C4-2B (cell line): Measurements from ENCODE around the gene MYCBPAP.

ENCODE experiments used
- H3K27ac ChIP-seq: fragments of 450-650 bp; 2 replicates; pipeline ENCODE4 v1.5.1; 2017
- ZFX ChIP-seq: fragments of 450-650 bp; IDR thresholded peaks from 2 replicates; pipeline ENCODE4 v1.6.1; 2017
- TF ChIP-seq, protein P1 (sequence below): fragments of 450-650 bp; conservative IDR thresholded peaks from 2 replicates; pipeline ENCODE4 v1.5.1; 2017; ENCODE audit warnings: mild to moderate bottlenecking

The MYCBPAP gene

DNA sequence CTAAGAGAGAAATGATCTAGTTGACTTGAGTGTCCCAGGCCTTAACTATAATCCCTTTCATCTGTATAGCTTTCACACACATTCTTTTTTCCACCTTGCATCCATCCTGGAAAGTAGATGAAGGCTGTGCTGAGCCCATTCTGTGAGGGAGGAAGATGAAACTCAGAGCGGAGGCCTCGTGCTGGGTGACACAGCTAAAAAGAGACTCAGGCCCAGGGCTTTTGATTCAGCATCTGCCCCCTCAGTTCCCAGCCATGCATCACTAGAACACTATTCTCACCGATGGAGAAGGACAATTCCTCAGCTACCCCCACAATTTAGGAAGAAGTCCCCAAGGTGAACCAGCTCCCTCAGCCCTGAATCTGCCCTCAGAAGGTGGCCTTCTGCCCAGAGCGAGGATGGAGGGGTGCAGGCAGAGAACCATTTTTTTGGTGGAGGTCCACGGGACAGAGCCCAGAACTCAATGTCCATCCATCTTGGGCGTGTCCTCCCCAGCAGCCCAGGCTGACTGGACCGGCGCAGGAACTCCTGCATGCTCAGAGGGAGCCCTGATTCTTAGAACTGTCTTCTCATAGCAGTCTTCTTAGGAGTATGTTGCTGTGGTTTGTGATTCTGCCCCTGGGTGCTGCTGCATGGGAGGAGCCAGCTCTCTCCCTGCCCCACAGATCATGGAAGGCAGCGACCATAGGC is 5.8 kb upstream of the MYCBPAP start:
- no peak overlapping the region for H3K27ac ChIP-seq
- TF ChIP-seq, protein P1, sequence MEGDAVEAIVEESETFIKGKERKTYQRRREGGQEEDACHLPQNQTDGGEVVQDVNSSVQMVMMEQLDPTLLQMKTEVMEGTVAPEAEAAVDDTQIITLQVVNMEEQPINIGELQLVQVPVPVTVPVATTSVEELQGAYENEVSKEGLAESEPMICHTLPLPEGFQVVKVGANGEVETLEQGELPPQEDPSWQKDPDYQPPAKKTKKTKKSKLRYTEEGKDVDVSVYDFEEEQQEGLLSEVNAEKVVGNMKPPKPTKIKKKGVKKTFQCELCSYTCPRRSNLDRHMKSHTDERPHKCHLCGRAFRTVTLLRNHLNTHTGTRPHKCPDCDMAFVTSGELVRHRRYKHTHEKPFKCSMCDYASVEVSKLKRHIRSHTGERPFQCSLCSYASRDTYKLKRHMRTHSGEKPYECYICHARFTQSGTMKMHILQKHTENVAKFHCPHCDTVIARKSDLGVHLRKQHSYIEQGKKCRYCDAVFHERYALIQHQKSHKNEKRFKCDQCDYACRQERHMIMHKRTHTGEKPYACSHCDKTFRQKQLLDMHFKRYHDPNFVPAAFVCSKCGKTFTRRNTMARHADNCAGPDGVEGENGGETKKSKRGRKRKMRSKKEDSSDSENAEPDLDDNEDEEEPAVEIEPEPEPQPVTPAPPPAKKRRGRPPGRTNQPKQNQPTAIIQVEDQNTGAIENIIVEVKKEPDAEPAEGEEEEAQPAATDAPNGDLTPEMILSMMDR = no peak
- TF ChIP-seq ZFX = no peak

DNA sequence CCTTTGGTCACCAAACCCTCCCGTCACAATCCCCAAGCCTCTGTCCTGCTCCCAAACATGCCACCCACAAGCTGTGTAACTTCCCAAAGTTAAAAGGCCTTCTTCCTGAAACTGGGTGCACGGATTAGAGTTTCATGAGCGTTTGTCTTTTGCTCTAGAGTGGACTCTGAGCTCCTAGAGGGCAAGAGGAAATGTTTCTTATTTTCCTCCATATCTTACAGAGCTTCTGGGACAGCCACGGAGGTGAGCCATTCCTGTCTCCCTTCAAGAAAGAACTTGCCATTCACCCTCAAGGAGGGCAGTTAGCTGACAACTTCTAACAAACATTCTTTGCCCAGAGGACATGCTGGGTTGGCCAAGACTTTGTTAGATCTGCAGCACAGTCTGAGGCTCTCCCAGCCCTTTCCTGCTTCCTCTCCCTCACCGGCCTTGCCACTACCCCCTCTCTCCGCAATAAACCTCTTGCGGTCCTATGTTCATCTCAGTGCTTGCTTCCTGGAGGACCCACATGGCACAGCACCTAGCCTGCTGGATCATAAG is 2.6 kb upstream of the MYCBPAP start:
- TF ChIP-seq, protein P1 = no peak
- no peak for TF ChIP-seq ZFX
- no peak overlapping the region for H3K27ac ChIP-seq

DNA sequence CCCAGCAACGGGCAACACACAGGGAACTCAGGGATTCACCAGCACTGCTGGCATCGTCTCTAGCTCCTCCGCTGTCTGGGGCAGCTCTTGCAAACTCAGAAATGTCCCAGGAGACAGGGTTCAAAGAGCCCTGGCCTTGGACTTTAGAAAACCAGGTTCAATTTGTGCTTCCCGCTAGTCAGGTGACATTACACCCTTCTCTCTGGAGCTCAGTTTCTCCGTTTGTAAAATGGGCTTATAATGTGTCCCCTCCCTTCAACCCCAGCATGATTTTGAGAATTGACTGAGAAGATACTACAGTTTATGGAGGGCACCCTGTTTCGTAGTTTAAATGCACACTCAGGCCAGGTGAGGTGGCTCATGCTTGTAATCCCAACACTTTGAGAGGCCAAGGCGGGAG is 1.9 kb upstream of the MYCBPAP start:
- H3K27ac ChIP-seq = no peak overlapping the region
- no peak for TF ChIP-seq ZFX
- TF ChIP-seq, protein P1 = no peak

DNA sequence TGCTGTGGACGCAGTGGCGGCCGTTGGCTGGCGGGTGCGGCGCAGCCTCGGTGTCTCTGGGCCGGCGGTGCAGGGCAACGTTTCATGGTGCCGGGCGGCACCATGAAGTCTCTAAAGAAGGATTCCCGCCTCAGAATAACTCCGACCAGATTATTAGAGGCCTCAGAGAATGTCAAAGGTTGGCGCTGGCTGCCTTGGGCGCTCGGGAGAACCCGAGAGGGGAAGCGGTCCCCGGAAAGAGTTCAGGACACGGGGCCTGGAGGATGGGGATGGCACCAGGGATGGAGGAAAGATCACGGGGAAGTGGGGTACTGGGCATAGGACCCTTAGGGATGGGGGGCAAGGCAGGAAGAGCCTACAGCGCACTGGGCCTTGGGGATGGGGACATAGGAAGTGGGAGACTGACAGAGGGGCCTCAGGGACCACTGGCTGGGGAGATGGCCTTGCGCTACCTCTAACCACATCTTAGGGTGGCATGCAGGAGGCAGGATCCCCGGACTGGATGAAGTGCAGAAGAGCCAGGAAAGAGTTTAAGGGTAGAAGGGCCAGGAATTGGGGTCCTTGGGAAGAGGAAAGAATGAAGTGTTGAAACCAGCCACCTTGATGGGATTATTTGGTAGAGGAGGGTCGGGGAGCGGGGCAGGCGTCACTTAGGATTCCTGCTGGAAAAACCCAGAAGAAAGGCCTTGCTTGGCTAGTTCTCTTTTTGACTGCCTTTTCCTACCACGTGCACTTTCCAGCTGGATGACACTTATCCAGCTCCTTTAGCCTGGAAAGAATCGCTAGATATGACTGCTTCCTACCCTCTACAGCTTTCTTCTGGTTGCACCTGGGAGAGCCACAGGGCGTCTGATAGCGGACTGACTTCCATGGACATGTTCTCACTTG is 578 bp downstream of the MYCBPAP start:
- H3K27ac ChIP-seq = no peak overlapping the region
- TF ChIP-seq, protein P1 = no peak
- no peak for TF ChIP-seq ZFX

DNA sequence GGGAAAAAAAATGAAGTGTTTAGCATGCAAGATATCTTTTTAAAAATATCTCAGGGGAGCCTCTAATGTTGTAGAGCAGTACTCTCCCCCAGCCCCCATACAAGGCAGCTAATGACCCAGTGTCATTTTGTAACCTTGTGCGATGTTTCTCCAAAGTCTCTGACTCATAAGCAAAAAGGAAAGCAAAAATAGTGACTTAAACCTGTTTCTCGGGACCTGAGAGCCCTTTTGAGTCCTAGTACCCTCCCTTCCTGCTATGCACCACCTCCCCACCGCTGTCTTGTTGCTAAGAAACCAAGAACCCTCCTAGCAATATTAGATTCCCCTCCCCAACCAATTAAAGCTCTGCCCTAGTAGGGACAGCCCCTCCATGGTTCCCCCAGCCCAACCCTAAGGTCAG is 2.8 kb downstream of the MYCBPAP start:
- no peak overlapping the region for H3K27ac ChIP-seq
- no peak for TF ChIP-seq ZFX
- TF ChIP-seq, protein P1 = no peak

DNA sequence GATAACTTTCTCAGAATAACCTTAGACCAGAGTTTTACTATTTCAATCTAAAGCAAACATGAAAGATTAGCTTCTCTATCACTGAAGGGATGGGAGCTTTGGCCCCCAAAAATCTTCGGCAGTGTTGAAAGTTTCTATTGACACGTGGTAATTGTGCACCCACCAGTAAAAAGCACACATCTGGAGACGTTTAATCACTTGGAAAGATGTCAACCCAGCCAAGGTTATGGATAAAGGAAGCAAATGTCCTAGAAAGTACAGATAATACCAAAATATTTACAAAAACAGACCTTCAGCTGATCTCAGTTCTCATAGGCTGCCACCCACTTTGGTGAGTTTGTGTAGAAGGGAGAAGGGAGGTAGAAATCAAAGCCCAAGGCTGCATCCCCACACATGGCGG is 5.3 kb downstream of the MYCBPAP start:
- TF ChIP-seq ZFX = no peak
- TF ChIP-seq, protein P1 = no peak
- H3K27ac ChIP-seq = no peak overlapping the region

- no peak overlapping the region for H3K27ac ChIP-seq
- TF ChIP-seq, protein P1 = no peak
- no peak for TF ChIP-seq ZFX
Measured at GRCh38 chr17:50514388-50514787, 6.1 kb downstream of the MYCBPAP start.
